Ishikawa (cell line): ENCODE results near the gene SETD1A.

ENCODE experiments used
- CEBPB ChIP-seq: IDR thresholded peaks from 2 replicates; pipeline ENCODE4 v1.6.1; 2012
- CREB1 ChIP-seq: IDR thresholded peaks from 2 replicates; pipeline ENCODE4 v1.6.1; 2012; ENCODE audit warnings: low read depth
- EGR1 ChIP-seq: IDR thresholded peaks from 2 replicates; pipeline ENCODE4 v1.6.1; 2012
- EP300 ChIP-seq: IDR thresholded peaks from 2 replicates; pipeline ENCODE4 v1.6.1; 2012; ENCODE audit warnings: borderline replicate concordance
- FOXM1 ChIP-seq: IDR thresholded peaks from 2 replicates; pipeline ENCODE4 v1.6.1; 2012; ENCODE audit warnings: low read depth, borderline replicate concordance
- NFIC ChIP-seq: IDR thresholded peaks from 2 replicates; pipeline ENCODE4 v1.6.1; 2012
- RAD21 ChIP-seq: IDR thresholded peaks from 2 replicates; pipeline ENCODE4 v1.6.1; 2012; ENCODE audit warnings: low read depth
- REST ChIP-seq: IDR thresholded peaks from 2 replicates; pipeline ENCODE4 v1.6.1; 2012; ENCODE audit warnings: low read depth, mild to moderate bottlenecking
- TAF1 ChIP-seq: IDR thresholded peaks from 2 replicates; pipeline ENCODE4 v1.6.1; 2012; ENCODE audit warnings: low read depth, mild to moderate bottlenecking
- TCF12 ChIP-seq: IDR thresholded peaks from 2 replicates; pipeline ENCODE4 v1.6.1; 2012; ENCODE audit warnings: low read depth
- TEAD4 ChIP-seq: IDR thresholded peaks from 2 replicates; pipeline ENCODE4 v1.6.1; 2012
- USF1 ChIP-seq: IDR thresholded peaks from 2 replicates; pipeline ENCODE4 v1.6.1; 2012
- YY1 ChIP-seq: IDR thresholded peaks from 2 replicates; pipeline ENCODE4 v1.6.1; 2012; ENCODE audit warnings: low read depth
- ZBTB7A ChIP-seq: IDR thresholded peaks from 2 replicates; pipeline ENCODE4 v1.6.1; 2012; ENCODE audit warnings: low read depth
- TF ChIP-seq, protein P1 (sequence below): IDR thresholded peaks from 2 replicates; pipeline ENCODE4 v1.6.1; 2012

Gene SETD1A

DNA sequence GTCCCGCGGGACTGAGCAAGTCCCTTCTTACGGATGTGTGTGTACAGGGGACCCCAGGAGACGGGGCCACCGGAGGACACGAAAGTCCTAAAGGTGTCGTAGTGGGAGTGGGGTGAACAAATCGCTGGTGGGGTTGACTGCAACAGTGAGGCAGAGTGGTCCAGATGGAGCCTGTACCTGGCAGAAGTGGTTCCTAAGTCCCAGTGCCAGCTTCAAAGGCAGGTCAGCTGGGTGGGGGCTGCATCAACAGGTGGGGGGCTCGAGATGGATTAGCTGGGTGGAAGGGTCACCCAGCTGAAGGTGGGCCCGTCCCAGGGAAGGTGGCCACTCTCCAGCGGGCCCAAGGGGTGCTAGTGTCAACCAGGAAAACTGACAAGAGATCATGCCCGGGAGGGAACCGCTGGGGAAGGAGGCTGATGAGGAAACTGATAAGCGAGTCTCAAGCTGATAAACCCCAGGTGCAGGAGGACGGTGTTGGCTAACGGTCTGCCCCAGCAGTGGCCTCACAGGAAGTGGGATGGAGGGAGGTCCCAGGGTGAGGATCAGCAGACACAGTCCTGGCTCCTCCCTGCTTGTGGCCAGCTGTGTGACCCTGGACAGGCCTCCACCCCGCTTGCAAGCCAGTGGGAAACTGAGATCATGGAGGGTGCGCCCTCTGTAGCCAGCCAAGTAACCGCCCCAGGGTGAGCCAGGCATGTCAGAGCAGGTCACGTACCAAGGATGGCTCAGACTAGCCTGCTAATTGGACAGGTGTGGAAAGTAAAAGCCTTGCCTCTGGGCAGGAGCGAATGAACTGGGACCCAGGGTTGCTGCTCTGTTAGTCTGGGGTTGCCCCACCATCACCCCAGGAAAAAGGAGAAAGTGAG, 7.7 kb upstream of the SETD1A start:
- TF ChIP-seq USF1 (peak; percentile 27), TEAD4 (no peak), CEBPB (no peak; the same call in 1 of the 2 replicates), REST (no peak), RAD21 (no peak), EGR1 (no peak), TAF1 (no peak), ZBTB7A (no peak), FOXM1 (no peak), NFIC (no peak), EP300 (0 out of 2 replicates have a peak, but pooled peaks have one; percentile 18), TCF12 (no peak; the same call in 1 of the 2 replicates)
- TF ChIP-seq, protein P1, sequence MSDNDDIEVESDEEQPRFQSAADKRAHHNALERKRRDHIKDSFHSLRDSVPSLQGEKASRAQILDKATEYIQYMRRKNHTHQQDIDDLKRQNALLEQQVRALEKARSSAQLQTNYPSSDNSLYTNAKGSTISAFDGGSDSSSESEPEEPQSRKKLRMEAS: 0 out of 2 replicates have a peak, but pooled peaks have one; percentile 17

GRCh38 chr16:30950516-30951065, 7.0 kb upstream of the SETD1A start:
- TF ChIP-seq FOXM1 (no peak), NFIC (no peak), YY1 (no peak), ZBTB7A (no peak), CREB1 (no peak), EGR1 (no peak), EP300 (no peak), TEAD4 (no peak), CEBPB (no peak), REST (no peak), TCF12 (no peak), RAD21 (no peak), USF1 (no peak), TAF1 (no peak)
- TF ChIP-seq, protein P1: no peak

DNA sequence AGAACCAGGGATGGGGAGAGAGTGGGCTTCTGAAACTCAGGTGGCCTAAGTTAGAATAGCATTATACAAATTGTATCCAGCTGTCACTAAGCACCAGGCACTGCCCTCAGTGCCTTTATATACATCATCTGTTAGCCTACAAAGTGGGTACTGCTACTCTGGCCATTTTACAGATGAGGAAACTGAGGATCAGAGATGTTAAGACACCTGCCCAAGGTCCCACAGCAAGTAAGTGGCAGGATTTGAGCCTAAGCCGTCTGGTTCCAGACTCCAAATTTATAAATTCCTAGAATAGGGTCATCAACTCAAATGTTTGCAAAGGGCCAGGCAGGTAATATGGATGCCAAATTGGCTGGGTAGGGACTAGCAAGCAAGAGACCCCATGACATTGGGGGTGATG, 6.4 kb upstream of the SETD1A start:
- no peak for TF ChIP-seq TEAD4
- TF ChIP-seq TAF1: no peak
- TF ChIP-seq EP300: no peak
- no peak for TF ChIP-seq FOXM1
- no peak for TF ChIP-seq ZBTB7A
- TF ChIP-seq YY1: no peak
- TF ChIP-seq CEBPB: no peak
- no peak for TF ChIP-seq RAD21
- TF ChIP-seq NFIC: no peak
- no peak for TF ChIP-seq EGR1
- no peak for TF ChIP-seq CREB1
- no peak for TF ChIP-seq REST
- no peak for TF ChIP-seq TCF12
- no peak for TF ChIP-seq USF1
- TF ChIP-seq, protein P1: no peak
